Liver (tissue), 9 donors: ENCODE results near the gene C9orf85. TPM values are rescaled to one million over a fixed set of nuclear protein-coding genes. Genes with fewer than 3 reads are reported as not detected.
A peak's percentile ranks its signal among the peaks of the same experiment; 100 is the strongest.

Experiments used
- DNase-seq: peaks from one replicate; pipeline ENCODE4 v3.0.0-alpha.2; 2017; ENCODE audit warnings: low spot score
- H3K27ac ChIP-seq, 2 donors: one replicate each; pipeline ENCODE4 v1.7.0; 2013; ENCODE audit warnings: inconsistent platforms in 2 of 2, low read length in 2 of 2, control low read depth in 1 of 2, low read depth in 1 of 2, mild to moderate bottlenecking in 1 of 2
- H3K27me3 ChIP-seq, 4 donors: one replicate each; pipeline versions ENCODE4 v1.6.1 to v1.7.0; 2013; ENCODE audit warnings: low read length in 3 of 4, inconsistent platforms in 1 of 4, mild to moderate bottlenecking in 1 of 4, moderate library complexity in 1 of 4; ENCODE audit not compliant: control insufficient read depth in 4 of 4, insufficient read depth in 4 of 4
- H3K36me3 ChIP-seq, 4 donors: one replicate each; pipeline versions ENCODE4 v1.6.1 to v1.7.0; 2013; ENCODE audit warnings: low read length in 3 of 4, mild to moderate bottlenecking in 3 of 4, low read depth in 1 of 4, moderate library complexity in 1 of 4; ENCODE audit not compliant: control insufficient read depth in 4 of 4, insufficient read depth in 3 of 4
- H3K4me1 ChIP-seq, 4 donors: one replicate each; pipeline versions ENCODE4 v1.6.1 to v1.7.0; 2013; ENCODE audit warnings: low read length in 3 of 4, mild to moderate bottlenecking in 3 of 4, moderate library complexity in 1 of 4; ENCODE audit not compliant: control insufficient read depth in 4 of 4, insufficient read depth in 4 of 4
- H3K4me3 ChIP-seq, 3 donors: one replicate each; pipeline versions ENCODE4 v1.6.1 to v1.7.0; 2013; ENCODE audit warnings: low read length in 3 of 3, control low read depth in 1 of 3, low read depth in 1 of 3, mild to moderate bottlenecking in 1 of 3
- H3K9ac ChIP-seq, 2 donors: one replicate each; pipeline ENCODE4 v1.7.0; 2013; ENCODE audit warnings: low read length in 2 of 2, mild to moderate bottlenecking in 2 of 2, moderate library complexity in 2 of 2, control low read depth in 1 of 2, low read depth in 1 of 2
- H3K9me3 ChIP-seq, 4 donors: one replicate each; pipeline versions ENCODE4 v1.6.1 to v1.7.0; 2013; ENCODE audit warnings: low read length in 3 of 4; ENCODE audit not compliant: control insufficient read depth in 4 of 4
- ATF3 ChIP-seq: IDR thresholded peaks from 2 replicates; pipeline ENCODE4 v1.6.1; 2016; ENCODE audit warnings: antibody characterized with exemption
- CTCF ChIP-seq: fragments of 150-350 bp; IDR thresholded peaks from 2 replicates; pipeline ENCODE4 v1.5.1; 2017; ENCODE audit warnings: improper control_type of control experiment, low read depth, low read length; ENCODE audit not compliant: missing input control
- FOXA1 ChIP-seq: IDR thresholded peaks from 2 replicates; pipeline ENCODE4 v1.6.1; 2016; ENCODE audit warnings: antibody characterized with exemption
- FOXA2 ChIP-seq: IDR thresholded peaks from 2 replicates; pipeline ENCODE4 v1.6.1; 2016; ENCODE audit warnings: antibody characterized with exemption
- GABPA ChIP-seq, 2 donors: IDR thresholded peaks in 1 of 2; conservative IDR thresholded peaks in 1 of 2; 2 replicates each; pipeline ENCODE4 v1.6.1; 2016; ENCODE audit warnings: antibody characterized with exemption in 2 of 2, mild to moderate bottlenecking in 1 of 2, moderate library complexity in 1 of 2
- HNF4G ChIP-seq: IDR thresholded peaks from 2 replicates; pipeline ENCODE4 v1.6.1; 2016; ENCODE audit warnings: antibody characterized with exemption
- JUND ChIP-seq, 2 donors: IDR thresholded peaks; 2 replicates each; pipeline ENCODE4 v1.6.1; 2016; ENCODE audit warnings: antibody characterized with exemption in 2 of 2
- NR2F2 ChIP-seq: IDR thresholded peaks from 2 replicates; pipeline ENCODE4 v1.6.1; 2016; ENCODE audit warnings: antibody characterized with exemption
- RAD21 ChIP-seq, 2 donors: IDR thresholded peaks; 2 replicates each; pipeline ENCODE4 v1.6.1; 2016; ENCODE audit warnings: antibody characterized with exemption in 2 of 2, mild to moderate bottlenecking in 2 of 2
- RXRA ChIP-seq, 2 donors: IDR thresholded peaks; 2 replicates each; pipeline ENCODE4 v1.6.1; 2017 to 2018; ENCODE audit warnings: antibody characterized with exemption in 2 of 2, mild to moderate bottlenecking in 1 of 2
- SP1 ChIP-seq: IDR thresholded peaks from 2 replicates; pipeline ENCODE4 v1.6.1; 2018; ENCODE audit warnings: antibody characterized with exemption, mild to moderate bottlenecking
- TAF1 ChIP-seq: conservative IDR thresholded peaks from 2 replicates; pipeline ENCODE4 v1.6.1; 2016; ENCODE audit warnings: antibody characterized with exemption, mild to moderate bottlenecking
- YY1 ChIP-seq: IDR thresholded peaks from 2 replicates; pipeline ENCODE4 v1.6.1; 2016; ENCODE audit warnings: antibody characterized with exemption, mild to moderate bottlenecking
- whole genome bisulfite sequencing: extraction: QIAGEN DNeasy Blood & Tissue Kit; methylation state at CpG from one replicate; pipeline ENCODE4 v1.1.7; 2013; 5-methylcytosine and 5-hydroxymethylcytosine counted together
- polyA plus RNA-seq, 2 donors: library from polyadenylated mRNA; stranded (reverse) in 1 of 2; unstranded in 1 of 2; fragments of 200-250 nt in 1 of 2; fragments of >200 nt in 1 of 2; fragmentation: Nextera tagmentation in 1 of 2; extraction: Ambion mirVana in 1 of 2; gene quantifications; one replicate each; pipeline versions ENCODE4 v1.2.1 to v1.2.3, GENCODE V29; 2013 to 2015
- total RNA-seq, 2 donors: library from RNA; depleted of rRNA; stranded (reverse); fragments of >200 nt; gene quantifications; one replicate each; pipeline ENCODE4 v1.2.3, GENCODE V29; 2014
- TF ChIP-seq, protein P1 (sequence below): IDR thresholded peaks from 2 replicates; pipeline ENCODE4 v1.6.1; 2016; ENCODE audit warnings: antibody characterized with exemption, mild to moderate bottlenecking
- TF ChIP-seq, protein P2 (sequence below): IDR thresholded peaks from 2 replicates; pipeline ENCODE4 v1.6.1; 2016; ENCODE audit warnings: antibody characterized with exemption
- TF ChIP-seq, protein P3 (sequence below): IDR thresholded peaks from 2 replicates; pipeline ENCODE4 v1.6.1; 2016; ENCODE audit warnings: antibody characterized with exemption
- donor health status: healthy.
- donor health status: healthy.
- donor health status: healthy.
- donor health status: healthy.
- donor health status: healthy.

C9orf85 gene
- total and polyA plus RNA-seq, 4 donors, result 3.6 to 6.6 (median 3.9) TPM

DNA sequence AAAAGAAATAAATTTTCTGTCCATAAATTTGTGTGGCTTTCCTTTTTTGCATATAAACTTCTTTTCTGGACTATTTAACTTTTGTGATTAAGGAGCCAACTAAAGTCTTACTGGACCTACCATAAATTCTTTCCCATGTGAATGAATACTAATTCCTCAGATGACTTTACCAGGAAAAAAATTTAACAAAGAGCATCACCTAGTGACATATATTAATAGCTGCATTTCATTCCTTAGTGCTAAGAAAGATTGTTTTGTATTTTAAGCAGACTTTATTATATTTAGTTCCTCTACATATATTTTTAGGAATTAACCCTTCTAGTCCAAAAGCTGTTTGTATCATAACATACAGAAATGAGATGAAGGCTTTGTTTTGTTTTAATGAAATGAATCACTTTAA is 64.4 kb downstream of the C9orf85 start:
- Histone ChIP-seq H3K4me1 (no peaks in the 10 kb centered on the region), H3K9me3 (no peaks in the 10 kb centered on the region), H3K9ac (no peak overlapping the region), H3K4me3 (no peak overlapping the region), H3K27me3 (no peaks in the 10 kb centered on the region), H3K27ac (no peak overlapping the region), H3K36me3 (peaks cover 0 to 2% (median under 1%) of the 10 kb centered on the region in 4 donors)
- TF ChIP-seq TAF1 (no peak), CTCF (peak; percentile 37), RAD21 (IDR thresholded peaks at IDR 0.05) (peak; percentile 71 to 73)
- no peak for DNase-seq

DNA sequence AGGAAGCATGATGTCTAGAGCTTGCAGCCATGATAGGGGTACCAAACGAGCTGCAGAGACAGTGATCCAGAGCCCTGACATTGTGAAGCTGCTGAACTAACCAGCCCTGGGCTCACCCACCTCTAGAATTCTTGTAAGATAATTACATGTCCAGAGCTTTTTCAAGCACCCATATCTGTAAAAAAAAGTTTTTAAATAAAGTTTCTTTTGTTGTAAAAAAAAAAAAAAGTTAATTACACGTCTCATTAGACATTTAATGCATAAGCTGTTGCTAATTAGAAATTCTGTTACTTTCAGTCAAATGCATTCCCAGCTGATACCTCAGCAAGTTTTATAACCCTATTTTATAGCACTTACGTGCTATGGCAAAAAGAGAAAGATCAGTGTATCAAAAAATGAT is 65.6 kb downstream of the C9orf85 start:
- Histone ChIP-seq H3K9me3 (no peaks in the 10 kb centered on the region), H3K36me3 (peaks cover 0 to 2% (median under 1%) of the 10 kb centered on the region in 4 donors), H3K4me1 (no peaks in the 10 kb centered on the region), H3K9ac (no peak overlapping the region), H3K27ac (no peak overlapping the region), H3K27me3 (no peaks in the 10 kb centered on the region), H3K4me3 (no peak overlapping the region)
- no peak for DNase-seq
- TF ChIP-seq ATF3 (no peak), FOXA2 (no peak), NR2F2 (no peak), HNF4G (no peak), RXRA (IDR thresholded peaks at IDR 0.05) (no peak), SP1 (no peak), JUND (IDR thresholded peaks at IDR 0.05) (no peak)
- TF ChIP-seq, protein P1, sequence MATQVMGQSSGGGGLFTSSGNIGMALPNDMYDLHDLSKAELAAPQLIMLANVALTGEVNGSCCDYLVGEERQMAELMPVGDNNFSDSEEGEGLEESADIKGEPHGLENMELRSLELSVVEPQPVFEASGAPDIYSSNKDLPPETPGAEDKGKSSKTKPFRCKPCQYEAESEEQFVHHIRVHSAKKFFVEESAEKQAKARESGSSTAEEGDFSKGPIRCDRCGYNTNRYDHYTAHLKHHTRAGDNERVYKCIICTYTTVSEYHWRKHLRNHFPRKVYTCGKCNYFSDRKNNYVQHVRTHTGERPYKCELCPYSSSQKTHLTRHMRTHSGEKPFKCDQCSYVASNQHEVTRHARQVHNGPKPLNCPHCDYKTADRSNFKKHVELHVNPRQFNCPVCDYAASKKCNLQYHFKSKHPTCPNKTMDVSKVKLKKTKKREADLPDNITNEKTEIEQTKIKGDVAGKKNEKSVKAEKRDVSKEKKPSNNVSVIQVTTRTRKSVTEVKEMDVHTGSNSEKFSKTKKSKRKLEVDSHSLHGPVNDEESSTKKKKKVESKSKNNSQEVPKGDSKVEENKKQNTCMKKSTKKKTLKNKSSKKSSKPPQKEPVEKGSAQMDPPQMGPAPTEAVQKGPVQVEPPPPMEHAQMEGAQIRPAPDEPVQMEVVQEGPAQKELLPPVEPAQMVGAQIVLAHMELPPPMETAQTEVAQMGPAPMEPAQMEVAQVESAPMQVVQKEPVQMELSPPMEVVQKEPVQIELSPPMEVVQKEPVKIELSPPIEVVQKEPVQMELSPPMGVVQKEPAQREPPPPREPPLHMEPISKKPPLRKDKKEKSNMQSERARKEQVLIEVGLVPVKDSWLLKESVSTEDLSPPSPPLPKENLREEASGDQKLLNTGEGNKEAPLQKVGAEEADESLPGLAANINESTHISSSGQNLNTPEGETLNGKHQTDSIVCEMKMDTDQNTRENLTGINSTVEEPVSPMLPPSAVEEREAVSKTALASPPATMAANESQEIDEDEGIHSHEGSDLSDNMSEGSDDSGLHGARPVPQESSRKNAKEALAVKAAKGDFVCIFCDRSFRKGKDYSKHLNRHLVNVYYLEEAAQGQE, result no peak
- 73% methylated on average over 3 of the region's 3 CpGs for WGBS

DNA sequence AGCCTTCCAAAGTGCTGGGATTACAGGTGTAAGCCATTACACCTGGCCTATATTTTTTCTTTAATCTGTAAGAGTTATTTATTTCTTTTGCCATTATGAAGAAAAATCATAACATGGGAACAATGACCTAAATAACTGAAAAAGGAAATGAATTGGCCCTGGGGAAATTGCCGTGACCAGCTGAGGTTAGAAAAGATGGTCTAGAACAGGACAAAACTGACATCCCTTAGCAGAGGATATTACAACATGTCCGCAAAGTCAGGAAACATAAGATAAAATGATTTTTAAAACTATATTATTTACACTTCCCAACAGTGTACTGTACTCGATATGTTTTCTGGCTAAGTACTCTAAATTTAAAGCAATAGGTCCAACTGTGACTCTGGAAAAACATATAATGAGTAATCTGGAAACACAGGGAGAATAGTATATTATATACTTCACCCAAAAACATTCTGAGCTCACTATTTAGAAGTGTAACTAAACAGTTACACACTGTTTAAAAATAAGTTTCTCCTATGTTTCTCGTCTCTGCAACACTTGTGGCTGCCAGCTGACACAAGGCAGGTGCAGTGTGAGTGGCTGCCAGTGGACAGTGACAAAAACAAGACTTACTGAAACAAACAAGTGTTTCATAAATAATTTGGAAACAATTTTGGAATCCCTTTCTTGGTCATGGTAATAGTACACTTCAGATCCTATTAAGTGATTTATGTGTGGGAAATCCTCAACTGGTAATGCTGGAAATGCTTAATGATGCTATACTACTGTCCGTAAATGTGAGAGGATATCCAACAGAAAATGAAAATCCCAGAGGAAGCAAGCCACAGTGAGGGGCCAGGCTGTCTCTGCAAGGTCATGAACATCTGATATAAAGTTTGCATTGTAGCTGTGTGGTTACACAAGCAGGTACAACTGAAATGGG is 69.1 kb downstream of the C9orf85 start:
- no peaks in the 10 kb centered on the region for H3K27me3 ChIP-seq
- H3K4me3 ChIP-seq, result no peak overlapping the region
- no peak overlapping the region for H3K27ac ChIP-seq
- H3K36me3 ChIP-seq, result no peaks in the 10 kb centered on the region
- no peaks in the 10 kb centered on the region for H3K9me3 ChIP-seq
- no peak for TF ChIP-seq JUND (IDR thresholded peaks at IDR 0.05)
- TF ChIP-seq RXRA (IDR thresholded peaks at IDR 0.05), result no peak
- no peak for TF ChIP-seq FOXA1
- TF ChIP-seq, protein P2, sequence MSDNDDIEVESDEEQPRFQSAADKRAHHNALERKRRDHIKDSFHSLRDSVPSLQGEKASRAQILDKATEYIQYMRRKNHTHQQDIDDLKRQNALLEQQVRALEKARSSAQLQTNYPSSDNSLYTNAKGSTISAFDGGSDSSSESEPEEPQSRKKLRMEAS, result no peak
- TF ChIP-seq YY1, result no peak
- TF ChIP-seq GABPA (IDR thresholded peaks at IDR 0.05 in 1 of 2, conservative IDR thresholded peaks at IDR 0.05 in 1 of 2), result no peak
- no peak for TF ChIP-seq RAD21 (IDR thresholded peaks at IDR 0.05)
- TF ChIP-seq, protein P3, sequence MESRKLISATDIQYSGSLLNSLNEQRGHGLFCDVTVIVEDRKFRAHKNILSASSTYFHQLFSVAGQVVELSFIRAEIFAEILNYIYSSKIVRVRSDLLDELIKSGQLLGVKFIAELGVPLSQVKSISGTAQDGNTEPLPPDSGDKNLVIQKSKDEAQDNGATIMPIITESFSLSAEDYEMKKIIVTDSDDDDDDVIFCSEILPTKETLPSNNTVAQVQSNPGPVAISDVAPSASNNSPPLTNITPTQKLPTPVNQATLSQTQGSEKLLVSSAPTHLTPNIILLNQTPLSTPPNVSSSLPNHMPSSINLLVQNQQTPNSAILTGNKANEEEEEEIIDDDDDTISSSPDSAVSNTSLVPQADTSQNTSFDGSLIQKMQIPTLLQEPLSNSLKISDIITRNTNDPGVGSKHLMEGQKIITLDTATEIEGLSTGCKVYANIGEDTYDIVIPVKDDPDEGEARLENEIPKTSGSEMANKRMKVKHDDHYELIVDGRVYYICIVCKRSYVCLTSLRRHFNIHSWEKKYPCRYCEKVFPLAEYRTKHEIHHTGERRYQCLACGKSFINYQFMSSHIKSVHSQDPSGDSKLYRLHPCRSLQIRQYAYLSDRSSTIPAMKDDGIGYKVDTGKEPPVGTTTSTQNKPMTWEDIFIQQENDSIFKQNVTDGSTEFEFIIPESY, result no peak
- no peak for TF ChIP-seq SP1
- no peak for TF ChIP-seq ATF3
- TF ChIP-seq TAF1, result no peak
- H3K4me1 ChIP-seq, result no peaks in the 10 kb centered on the region
- WGBS, result 62% methylated on average over 5 of the region's 5 CpGs
- no peak for DNase-seq
- no peak overlapping the region for H3K9ac ChIP-seq
